Measurements from ENCODE around the gene PCYT2.

- TF ChIP-seq CTCF (IDR thresholded peaks at IDR 0.05; ENCODE audit: extremely low read depth in 1 of 2, insufficient read depth in 1 of 2, low read depth in 1 of 2, low read length in 2 of 2), result no peak
- TF ChIP-seq JUN (IDR thresholded peaks at IDR 0.05; ENCODE audit: borderline replicate concordance, insufficient read depth, insufficient read length, low read depth), result no peak
Observed at GRCh38 chr17:81888105-81888987, 22.9 kb downstream of the PCYT2 start.

All from endothelial cell of umbilical vein (primary cell).